Left ventricle myocardium inferior (tissue), 1 donor: ENCODE data around the gene SPATA3. TPM values are rescaled to one million over a fixed set of nuclear protein-coding genes. Genes with fewer than 3 reads are reported as not detected.

ENCODE experiments used
- DNase-seq: peaks from one replicate; pipeline ENCODE4 v3.0.0-alpha.2; 2020
- H3K27ac ChIP-seq: fragments of 200-600 bp; replicated peaks from 2 replicates; pipeline ENCODE4 v1.8.0; 2021
- H3K27me3 ChIP-seq: fragments of 200-600 bp; 2 replicates; pipeline ENCODE4 v1.8.0; 2021; ENCODE audit warnings: low read depth
- H3K36me3 ChIP-seq: fragments of 200-600 bp; 2 replicates; pipeline ENCODE4 v1.8.0; 2021
- H3K4me1 ChIP-seq: fragments of 200-600 bp; 2 replicates; pipeline ENCODE4 v1.8.0; 2021
- H3K4me3 ChIP-seq: fragments of 200-600 bp; 2 replicates; pipeline ENCODE4 v1.8.0; 2021; ENCODE audit warnings: mild to moderate bottlenecking, moderate library complexity
- H3K9me3 ChIP-seq: fragments of 200-600 bp; replicated peaks from 2 replicates; pipeline ENCODE4 v1.8.0; 2021
- intact Hi-C: fragments of 100-400 bp; cut with micrococcal nuclease; formaldehyde crosslinking; loops from one replicate; pipeline ENCODE4 v1.11.0; 2022
- total RNA-seq: library from RNA; stranded (reverse); fragmentation: NEBNext Ultra II Directional; extraction: Animal tissue kit (Norgen Biotek cat#: 25700); gene quantifications from one replicate; pipeline ENCODE4 v1.2.1, GENCODE V29; 2021
- TF ChIP-seq, protein P1 (sequence below): fragments of 200-600 bp; IDR thresholded peaks from 2 replicates; pipeline ENCODE4 v1.8.0; 2021; ENCODE audit warnings: antibody characterized with exemption, mild to moderate bottlenecking, borderline replicate concordance
- donor health status: DM: no; HTN: yes; CAD: no; lungs with severe emphysema.

The SPATA3 gene
- total RNA-seq, 1 donor from 2014 or later, result not detected

DNA sequence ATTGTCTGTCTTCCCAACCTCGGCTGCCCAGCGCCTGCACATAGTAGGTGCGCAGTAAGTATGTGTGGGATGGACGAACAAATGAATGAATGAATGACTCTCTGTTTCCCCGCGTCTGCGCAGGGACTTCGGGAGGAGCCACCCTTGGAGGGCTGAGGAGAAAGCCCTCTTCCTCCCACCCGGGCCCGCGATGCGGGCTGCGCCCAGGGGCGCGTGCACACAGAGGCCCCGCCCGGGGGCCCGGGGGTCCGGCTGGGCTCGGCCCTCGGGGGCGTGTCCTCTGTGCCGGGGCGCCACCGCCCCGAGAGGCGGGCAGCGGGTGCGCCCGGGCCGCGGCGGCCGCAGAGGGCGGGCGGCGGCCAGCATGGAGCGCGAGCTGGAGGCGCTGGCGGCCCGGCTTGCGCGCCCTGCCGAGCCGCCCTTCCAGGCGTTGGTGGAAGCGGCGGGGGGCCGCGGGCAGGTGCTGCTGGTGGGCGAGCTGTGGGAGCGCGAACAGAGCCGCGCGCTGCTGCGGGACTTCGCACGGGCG, 41.3 kb downstream of the SPATA3 start, which contains the start of gene C2orf72:
Gene C2orf72 (plus strand): TSS at position 322 of the 529 bp plus-strand sequence. CDS start 43 bp downstream, at position 365.
- intact Hi-C loops, result no loop called here
- peaks cover 95% of the 10 kb centered on the region for H3K27me3 ChIP-seq
- H3K4me3 ChIP-seq, result peak within 1 kb of the TSS; percentile 49
- H3K27ac ChIP-seq, result no peak within 1 kb of the TSS
- TF ChIP-seq, protein P1, sequence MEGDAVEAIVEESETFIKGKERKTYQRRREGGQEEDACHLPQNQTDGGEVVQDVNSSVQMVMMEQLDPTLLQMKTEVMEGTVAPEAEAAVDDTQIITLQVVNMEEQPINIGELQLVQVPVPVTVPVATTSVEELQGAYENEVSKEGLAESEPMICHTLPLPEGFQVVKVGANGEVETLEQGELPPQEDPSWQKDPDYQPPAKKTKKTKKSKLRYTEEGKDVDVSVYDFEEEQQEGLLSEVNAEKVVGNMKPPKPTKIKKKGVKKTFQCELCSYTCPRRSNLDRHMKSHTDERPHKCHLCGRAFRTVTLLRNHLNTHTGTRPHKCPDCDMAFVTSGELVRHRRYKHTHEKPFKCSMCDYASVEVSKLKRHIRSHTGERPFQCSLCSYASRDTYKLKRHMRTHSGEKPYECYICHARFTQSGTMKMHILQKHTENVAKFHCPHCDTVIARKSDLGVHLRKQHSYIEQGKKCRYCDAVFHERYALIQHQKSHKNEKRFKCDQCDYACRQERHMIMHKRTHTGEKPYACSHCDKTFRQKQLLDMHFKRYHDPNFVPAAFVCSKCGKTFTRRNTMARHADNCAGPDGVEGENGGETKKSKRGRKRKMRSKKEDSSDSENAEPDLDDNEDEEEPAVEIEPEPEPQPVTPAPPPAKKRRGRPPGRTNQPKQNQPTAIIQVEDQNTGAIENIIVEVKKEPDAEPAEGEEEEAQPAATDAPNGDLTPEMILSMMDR, result no peak
- no peaks in the 10 kb centered on the region for H3K9me3 ChIP-seq
- no peaks in the 10 kb centered on the region for H3K36me3 ChIP-seq
- no peak for DNase-seq
- peaks cover 5% of the 10 kb centered on the region for H3K4me1 ChIP-seq

DNA sequence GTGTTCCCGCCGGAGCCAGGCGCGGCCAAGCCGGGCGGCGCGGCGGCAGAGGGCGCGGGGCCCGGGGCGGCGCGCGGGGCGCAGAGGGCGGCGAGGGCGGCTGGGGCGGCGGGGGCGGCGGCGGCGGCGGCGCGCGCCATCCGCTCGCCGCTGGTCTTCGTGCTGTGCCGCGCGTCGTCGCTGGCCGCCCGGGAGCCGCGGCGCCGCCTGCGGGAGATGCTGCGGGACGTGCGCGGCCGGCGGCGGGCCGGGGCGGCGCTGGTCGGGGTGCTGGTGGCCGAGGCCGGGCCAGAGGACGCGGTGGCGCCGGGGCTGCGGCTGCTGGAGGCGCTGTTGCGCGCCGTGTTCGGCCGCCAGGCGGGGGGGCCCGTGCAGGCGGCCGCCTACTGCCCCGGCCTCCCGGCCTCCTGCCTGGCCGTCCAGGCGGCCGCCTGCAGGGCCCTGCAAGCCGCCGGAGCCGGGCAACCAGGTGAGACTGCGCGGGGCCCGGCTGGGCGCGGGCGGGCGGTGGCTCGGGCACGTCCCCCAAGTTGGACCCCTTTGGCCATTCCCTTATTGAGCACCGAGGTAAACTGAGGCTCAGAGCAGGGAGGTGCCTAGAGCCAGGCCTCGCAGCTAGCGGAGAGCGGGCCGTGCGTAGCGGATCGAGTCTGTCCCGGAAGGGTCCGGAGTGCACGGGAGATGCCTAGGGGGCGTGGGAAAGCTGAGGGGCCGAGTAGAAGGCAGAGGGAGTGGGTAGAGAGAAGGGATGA, 42.0 kb downstream of the SPATA3 start:
- intact Hi-C loops, result no loop called here

DNA sequence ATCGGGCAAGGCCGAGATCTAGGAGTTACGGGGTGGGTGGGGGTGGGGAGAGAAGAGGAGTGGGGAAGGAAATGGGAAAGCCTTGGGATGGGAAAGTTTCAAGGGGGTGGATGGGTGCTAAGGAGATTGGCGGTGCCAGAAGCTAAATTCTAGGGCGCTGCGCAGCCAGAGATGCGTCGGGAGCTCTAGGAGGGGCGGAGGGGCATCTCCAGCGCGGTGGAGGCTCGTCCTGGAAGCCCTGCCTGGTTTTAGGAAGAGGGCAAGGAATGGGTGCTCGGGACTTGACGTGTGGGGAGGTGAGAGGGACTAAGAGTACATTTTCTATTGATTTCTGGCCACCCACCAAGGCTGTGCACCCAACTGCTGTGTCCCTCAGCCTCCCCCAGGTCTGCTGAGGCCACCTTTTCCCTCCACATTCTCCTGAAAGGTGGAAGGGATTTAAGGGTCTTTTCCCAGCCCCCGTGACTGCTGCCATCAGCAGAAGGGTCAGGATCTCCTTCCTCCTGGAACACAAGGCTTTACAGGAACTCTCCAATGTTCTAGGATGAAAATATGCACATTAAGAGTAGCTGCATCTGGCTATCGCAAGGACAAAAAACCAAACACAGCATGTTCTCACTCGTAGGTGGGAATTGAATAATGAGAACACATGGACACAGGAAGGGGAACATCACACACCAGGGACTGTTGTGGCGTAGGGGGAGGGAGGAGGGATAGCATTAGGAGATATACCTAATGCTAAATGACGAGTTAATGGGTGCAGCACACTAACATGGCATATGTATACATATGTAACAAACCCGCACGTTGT, 42.8 kb downstream of the SPATA3 start:
- Histone ChIP-seq H3K4me3 (peak overlapping the region; percentile 46), H3K9me3 (no peaks in the 10 kb centered on the region), H3K27ac (no peak overlapping the region), H3K4me1 (peaks cover 5% of the 10 kb centered on the region), H3K36me3 (no peaks in the 10 kb centered on the region), H3K27me3 (peaks cover 90% of the 10 kb centered on the region)
- TF ChIP-seq, protein P1, result no peak
- intact Hi-C loops, result no loop called here
- DNase-seq, result no peak

More for the DNA sequence above, 42.0 kb downstream of the SPATA3 start:
- Histone ChIP-seq H3K36me3 (no peaks in the 10 kb centered on the region), H3K4me1 (peaks cover 5% of the 10 kb centered on the region), H3K9me3 (no peaks in the 10 kb centered on the region), H3K27me3 (peaks cover 95% of the 10 kb centered on the region), H3K27ac (no peak overlapping the region), H3K4me3 (peak overlapping the region; percentile 49)
- TF ChIP-seq, protein P1, result no peak
- no peak for DNase-seq

DNA sequence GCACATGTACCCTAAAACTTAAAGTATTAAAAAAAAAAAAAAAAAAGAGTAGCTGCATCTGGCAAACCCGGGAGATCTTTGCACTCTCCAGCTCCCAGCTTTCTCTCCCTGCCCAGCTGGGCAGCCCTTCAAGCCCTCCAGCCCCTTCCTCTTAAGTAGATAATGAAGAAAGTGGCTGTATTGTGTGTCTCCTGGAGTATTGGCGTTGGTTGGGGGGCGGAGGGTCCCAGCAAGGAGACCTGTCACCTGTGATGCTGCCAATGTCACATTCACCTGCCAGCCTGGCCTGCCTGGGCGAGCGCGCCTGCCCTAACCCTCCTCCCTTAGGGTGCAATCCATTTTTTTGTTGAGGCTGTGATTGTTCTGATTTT, 43.4 kb downstream of the SPATA3 start:
- DNase-seq, result no peak
- no peak overlapping the region for H3K4me3 ChIP-seq
- H3K27me3 ChIP-seq, result peaks cover 84% of the 10 kb centered on the region
- intact Hi-C loops, result no loop called here
- no peak overlapping the region for H3K27ac ChIP-seq
- peaks cover 5% of the 10 kb centered on the region for H3K4me1 ChIP-seq
- TF ChIP-seq, protein P1, result no peak
- no peaks in the 10 kb centered on the region for H3K9me3 ChIP-seq
- H3K36me3 ChIP-seq, result no peaks in the 10 kb centered on the region

DNA sequence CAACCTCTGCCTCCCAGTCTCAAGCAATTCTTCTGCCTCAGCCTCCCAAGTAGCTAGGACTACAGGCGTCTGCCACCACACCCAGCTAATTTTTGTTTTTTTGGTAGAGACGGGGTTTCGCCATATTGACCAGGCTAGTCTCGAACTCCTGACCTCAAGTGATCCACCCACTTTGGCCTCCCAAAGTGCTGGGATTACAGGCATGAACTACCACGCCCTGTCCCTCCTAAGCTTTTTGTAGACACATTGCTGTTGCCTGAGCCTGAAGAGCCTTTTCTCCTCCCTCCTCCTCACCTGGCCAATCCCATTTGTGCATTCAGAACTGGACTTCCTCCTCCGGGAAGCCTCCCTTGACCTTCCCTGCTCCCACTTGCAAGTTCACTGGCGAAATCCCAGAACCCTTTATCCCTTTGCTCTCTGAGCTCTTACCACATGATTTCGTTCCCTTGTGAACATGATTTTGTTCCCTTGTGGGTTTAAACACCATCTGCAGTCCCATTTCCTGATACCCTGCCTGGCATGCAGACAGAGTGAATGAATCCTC, 44.0 kb downstream of the SPATA3 start:
- H3K4me1 ChIP-seq, result peaks cover 5% of the 10 kb centered on the region
- no peak overlapping the region for H3K4me3 ChIP-seq
- H3K9me3 ChIP-seq, result no peaks in the 10 kb centered on the region
- intact Hi-C loops, result no loop called here
- TF ChIP-seq, protein P1, result no peak
- H3K36me3 ChIP-seq, result no peaks in the 10 kb centered on the region
- no peak overlapping the region for H3K27ac ChIP-seq
- H3K27me3 ChIP-seq, result peaks cover 78% of the 10 kb centered on the region
- no peak for DNase-seq
